OCI-LY7 (cell line): ENCODE data around the gene DNAJB1. TPM values are rescaled to one million over a fixed set of nuclear protein-coding genes. Genes with fewer than 3 reads are reported as not detected.
"Not testable (repeated sequence)": the region's sequence is repeated elsewhere in the genome, so short reads cannot be mapped to it uniquely, and the experiment has no call there.

Experiments used
- BruUV-seq: library from RNA; stranded (reverse); fragments of 400-500 nt; replicated peaks from 2 replicates; lab custom pipeline; 2021; lab: Mats Ljungman, UMichigan
- CTCF ChIA-PET: fragments of 300-600 bp; sonication (Branson Sonifier 250); formaldehyde crosslinking; loops from one replicate; lab custom pipeline; 2022; ENCODE audit warnings: antibody characterized with exemption; ENCODE audit not compliant: unreplicated experiment; lab: Charles Lee
- POLR2A ChIA-PET: fragments of 300-600 bp; sonication (Branson Sonifier 250); formaldehyde crosslinking; loops from one replicate; lab custom pipeline; 2022; ENCODE audit warnings: antibody characterized with exemption; lab: Charles Lee
- DNase-seq: peaks from one replicate; pipeline ENCODE4 v3.0.0-alpha.2; 2015; ENCODE audit warnings: low spot score
- H2AFZ ChIP-seq: fragments of 200-600 bp; sonication (generic), shearing (Covaris generic); 2 replicates; pipeline ENCODE4 v1.6.1; 2014; ENCODE audit warnings: mild to moderate bottlenecking, antibody characterized with exemption, low read length, moderate library complexity
- H3K27ac ChIP-seq: fragments of 200-600 bp; sonication (generic); 2 replicates; pipeline ENCODE4 v1.5.1; 2014; ENCODE audit warnings: mixed run types, low read depth, mild to moderate bottlenecking, moderate library complexity, low read length, inconsistent platforms; ENCODE audit not compliant: poor library complexity, severe bottlenecking
- H3K36me3 ChIP-seq: fragments of 200-600 bp; sonication (generic); 2 replicates; pipeline ENCODE4 v1.6.1; 2014; ENCODE audit warnings: mild to moderate bottlenecking, antibody characterized with exemption, low read length, moderate library complexity, mixed read lengths; ENCODE audit not compliant: insufficient read depth
- H3K4me1 ChIP-seq: fragments of 200-600 bp; sonication (generic); 2 replicates; pipeline ENCODE4 v1.5.1; 2014; ENCODE audit warnings: mild to moderate bottlenecking, low read length; ENCODE audit not compliant: insufficient read depth, poor library complexity, severe bottlenecking
- H3K4me2 ChIP-seq: fragments of 200-600 bp; sonication (generic); 2 replicates; pipeline ENCODE4 v1.6.1; 2014; ENCODE audit warnings: mild to moderate bottlenecking, low read length
- H3K4me3 ChIP-seq: fragments of 200-600 bp; sonication (generic); 2 replicates; pipeline ENCODE4 v1.5.1; 2014; ENCODE audit warnings: mild to moderate bottlenecking, low read depth, low read length; ENCODE audit not compliant: poor library complexity, severe bottlenecking
- H3K79me2 ChIP-seq: fragments of 200-600 bp; sonication (generic); 2 replicates; pipeline ENCODE4 v1.6.1; 2016; ENCODE audit warnings: low read depth, mild to moderate bottlenecking, low read length, moderate library complexity, mixed read lengths; ENCODE audit not compliant: insufficient read depth
- H3K9me2 ChIP-seq: fragments of 200-600 bp; sonication (generic); 2 replicates; pipeline ENCODE4 v1.6.1; 2016; ENCODE audit warnings: mild to moderate bottlenecking, low read length, mixed read lengths; ENCODE audit not compliant: insufficient read depth
- H3K9me3 ChIP-seq: fragments of 200-600 bp; sonication (generic); 2 replicates; pipeline ENCODE4 v1.6.1; 2014; ENCODE audit warnings: mild to moderate bottlenecking, mixed run types, low read length, mixed read lengths
- H4K20me1 ChIP-seq: fragments of 200-600 bp; sonication (generic); 2 replicates; pipeline ENCODE4 v1.6.1; 2014; ENCODE audit warnings: mild to moderate bottlenecking, antibody characterized with exemption, low read length, moderate library complexity, mixed read lengths; ENCODE audit not compliant: insufficient read depth
- CTCF ChIP-seq: fragments of 200-600 bp; sonication (generic); conservative IDR thresholded peaks from 2 replicates; pipeline ENCODE4 v1.5.1; 2014; ENCODE audit warnings: mild to moderate bottlenecking, antibody characterized with exemption, low read length, moderate library complexity, mixed read lengths
- EZH2phosphoT487 ChIP-seq: fragments of 200-600 bp; sonication (generic); IDR thresholded peaks from 2 replicates; pipeline ENCODE4 v1.6.1; 2018; ENCODE audit warnings: low read depth, borderline replicate concordance, mild to moderate bottlenecking, mixed run types, antibody characterized with exemption, low read length, moderate library complexity, mixed read lengths
- intact Hi-C: fragments of 100-400 bp; cut with micrococcal nuclease; formaldehyde crosslinking; loops from one replicate; pipeline ENCODE4 v1.10.0; 2022; ENCODE audit not compliant: unreplicated experiment
- total RNA-seq, 2 experiments: library from RNA; depleted of rRNA in 1 of 2; stranded (reverse); fragments of >200 nt in 1 of 2; shearing (Covaris generic) in 1 of 2; gene quantifications; 2 replicates each; pipeline ENCODE4 v1.2.3, GENCODE V29; 2014 to 2022

The DNAJB1 gene
- total RNA-seq, 2 experiments from 2014 or later: 63.7 to 76.7 TPM

GRCh38 chr19:14542711-14543328, 24.6 kb upstream of the DNAJB1 start:
- BruUV-seq: no TSS peak
- Histone ChIP-seq H3K36me3 (peaks cover 8% of the 10 kb centered on the region; the same call in 1 of the 2 replicates), H3K9me3 (no peaks in the 10 kb centered on the region), H3K27ac (no peak overlapping the region), H2AFZ (no peak overlapping the region), H3K79me2 (peaks cover 28% of the 10 kb centered on the region; the same call in 1 of the 2 replicates), H3K4me3 (no peak overlapping the region), H3K9me2 (no peaks in the 10 kb centered on the region), H3K4me2 (no peak overlapping the region), H4K20me1 (no peaks in the 10 kb centered on the region), H3K4me1 (peaks cover 6% of the 10 kb centered on the region)
- POLR2A ChIA-PET: no interaction called here
- CTCF ChIA-PET: no interaction called here
- TF ChIP-seq CTCF (no peak), EZH2phosphoT487 (no peak)
- intact Hi-C loops: no loop called here
- DNase-seq: no peak

GRCh38 chr19:14541979-14542378, 23.8 kb upstream of the DNAJB1 start:
- peaks cover 12% of the 10 kb centered on the region for H3K4me1 ChIP-seq
- H3K4me2 ChIP-seq, H2AFZ ChIP-seq, H3K36me3 ChIP-seq, intact Hi-C loops, CTCF ChIA-PET, H3K27ac ChIP-seq, H4K20me1 ChIP-seq, H3K4me3 ChIP-seq, H3K9me2 ChIP-seq, H3K9me3 ChIP-seq, BruUV-seq, DNase-seq: not testable (repeated sequence)
- POLR2A ChIA-PET: interaction anchor here (0.7 kb wide), 1 partner anchor 9 kb away, joined by 4 read pairs; no protein-coding TSS in a partner anchor
- H3K79me2 ChIP-seq: peaks cover 28% of the 10 kb centered on the region; the same call in 1 of the 2 replicates

- Histone ChIP-seq H3K4me2 (no peak overlapping the region), H3K4me1 (peaks cover 14% of the 10 kb centered on the region), H2AFZ (no peak overlapping the region), H3K79me2 (peaks cover 21% of the 10 kb centered on the region; the same call in 1 of the 2 replicates), H3K9me2 (no peaks in the 10 kb centered on the region), H3K36me3 (peaks cover 8% of the 10 kb centered on the region; the same call in 1 of the 2 replicates), H3K9me3 (no peaks in the 10 kb centered on the region), H3K27ac (no peak overlapping the region), H3K4me3 (no peak overlapping the region), H4K20me1 (no peaks in the 10 kb centered on the region)
- TF ChIP-seq CTCF: no peak
- TF ChIP-seq EZH2phosphoT487: no peak
- DNase-seq: no peak
- no TSS peak for BruUV-seq
- intact Hi-C loops: no loop called here
- ChIA-PET POLR2A (interaction anchor here (0.6 kb wide), 1 partner anchor 9 kb away, joined by 3 read pairs; no protein-coding TSS in a partner anchor), CTCF (no interaction called here)
Observed at GRCh38 chr19:14540741-14541525, 22.7 kb upstream of the DNAJB1 start.
